ENCODE results near the gene PPP2R1A.

PPP2R1A gene

DNA sequence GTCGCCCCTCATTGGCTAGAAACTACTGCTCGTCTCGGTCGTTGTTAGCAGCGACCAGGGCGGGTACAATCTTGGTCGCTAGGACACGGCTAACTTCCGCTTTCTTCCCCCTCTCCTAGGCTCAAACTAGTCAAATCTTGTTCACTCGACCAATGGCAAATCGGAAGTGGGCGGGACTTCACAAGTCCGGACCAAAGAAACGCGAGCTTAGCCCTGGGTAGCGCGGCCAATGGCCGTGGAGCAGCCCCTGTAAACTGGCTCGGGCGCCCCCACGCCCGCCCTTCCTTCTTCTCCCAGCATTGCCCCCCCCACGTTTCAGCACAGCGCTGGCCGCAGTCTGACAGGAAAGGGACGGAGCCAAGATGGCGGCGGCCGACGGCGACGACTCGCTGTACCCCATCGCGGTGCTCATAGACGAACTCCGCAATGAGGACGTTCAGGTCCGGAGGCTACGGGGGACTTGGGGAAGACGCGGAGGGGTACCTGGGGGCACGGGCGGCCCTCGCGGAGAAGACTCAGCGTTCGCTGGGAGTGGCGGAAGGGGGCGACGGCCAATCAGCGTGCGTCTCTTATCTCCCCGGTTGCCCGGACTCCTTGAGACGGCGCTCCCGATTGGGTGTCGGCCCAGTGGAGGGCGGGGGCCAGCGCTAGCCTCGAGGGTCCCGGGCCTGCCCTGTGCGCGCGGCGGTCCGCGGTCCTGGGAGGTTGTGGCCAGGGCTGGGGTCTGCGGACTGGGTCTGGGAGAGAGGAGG is at the start of gene PPP2R1A:
Gene PPP2R1A (plus strand): TSS at position 318 of the 752 bp plus-strand sequence. CDS start 45 bp downstream, at position 363.
- peak; percentile 98 for DNase-seq (ENCODE audit: low read depth in 2 of 2)

DNA sequence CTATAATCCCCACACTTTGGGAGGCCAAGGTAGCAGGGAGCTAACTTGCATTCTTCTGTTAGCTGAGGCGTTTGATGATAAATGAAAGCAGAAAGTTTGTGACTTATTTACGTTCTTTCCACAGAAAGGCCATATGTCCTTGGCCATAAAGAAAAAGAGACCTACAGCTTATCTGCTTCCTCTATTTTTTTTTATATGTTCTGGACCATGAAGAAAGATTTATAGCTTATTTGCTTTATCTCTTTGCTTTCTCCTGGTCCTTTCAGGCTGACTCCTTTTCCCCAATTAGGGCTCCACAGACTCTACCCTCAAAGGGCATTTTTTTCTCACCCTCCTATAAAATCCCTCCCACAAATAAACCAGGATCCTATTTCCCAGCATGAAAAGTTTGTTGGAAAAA is 48.6 kb upstream of the PPP2R1A start:
- no peak for DNase-seq (ENCODE audit: low read depth in 2 of 2)

DNA sequence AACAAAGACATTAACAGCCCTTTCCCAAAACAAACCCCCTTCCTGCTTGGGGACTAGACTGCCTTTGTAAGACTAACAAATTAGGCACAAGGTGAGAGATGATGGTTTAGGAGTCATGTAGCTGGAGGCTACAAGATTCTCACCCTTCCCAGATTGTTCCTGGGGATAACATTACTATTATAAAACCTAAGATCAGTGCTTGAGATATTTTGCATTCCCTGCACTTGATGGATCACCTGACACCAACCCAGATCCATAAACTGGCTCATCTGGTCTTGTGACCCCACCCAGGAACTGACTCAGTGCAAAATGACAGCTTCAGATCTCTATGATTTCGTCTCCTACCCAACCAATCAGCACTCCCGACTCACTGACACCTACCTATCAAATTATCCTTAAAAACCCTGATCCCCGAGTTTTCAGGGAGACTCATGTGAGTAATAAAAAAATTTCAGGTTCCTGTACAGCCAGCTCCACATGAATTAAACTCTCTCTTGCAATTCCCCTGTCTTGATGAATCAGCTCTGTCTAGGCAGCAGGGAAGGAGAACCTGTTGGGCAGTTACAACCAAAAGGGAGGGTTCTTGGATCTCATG is 47.8 kb upstream of the PPP2R1A start:
- no peak for DNase-seq (ENCODE audit: low read depth in 2 of 2)

DNA sequence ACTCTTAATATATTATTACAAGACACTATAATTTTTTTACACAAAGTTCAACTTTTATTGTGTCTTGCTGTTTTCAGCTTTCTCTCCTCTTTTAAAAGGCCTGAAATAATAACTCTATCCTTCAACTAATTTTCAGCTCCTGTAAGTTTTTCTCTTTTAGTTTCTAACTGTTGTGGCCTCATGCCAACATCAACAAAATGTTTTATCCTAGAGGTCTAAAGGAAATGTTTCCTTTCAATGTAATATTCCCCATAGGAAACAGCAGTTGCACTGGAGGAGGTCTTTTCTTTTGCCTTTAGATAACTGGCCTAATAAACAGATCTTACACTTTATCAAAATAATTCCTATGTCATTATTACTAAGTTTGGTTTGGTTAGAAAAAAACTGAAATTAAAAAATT is 41.6 kb upstream of the PPP2R1A start:
- DNase-seq (ENCODE audit: low read depth in 2 of 2), result no peak

DNA sequence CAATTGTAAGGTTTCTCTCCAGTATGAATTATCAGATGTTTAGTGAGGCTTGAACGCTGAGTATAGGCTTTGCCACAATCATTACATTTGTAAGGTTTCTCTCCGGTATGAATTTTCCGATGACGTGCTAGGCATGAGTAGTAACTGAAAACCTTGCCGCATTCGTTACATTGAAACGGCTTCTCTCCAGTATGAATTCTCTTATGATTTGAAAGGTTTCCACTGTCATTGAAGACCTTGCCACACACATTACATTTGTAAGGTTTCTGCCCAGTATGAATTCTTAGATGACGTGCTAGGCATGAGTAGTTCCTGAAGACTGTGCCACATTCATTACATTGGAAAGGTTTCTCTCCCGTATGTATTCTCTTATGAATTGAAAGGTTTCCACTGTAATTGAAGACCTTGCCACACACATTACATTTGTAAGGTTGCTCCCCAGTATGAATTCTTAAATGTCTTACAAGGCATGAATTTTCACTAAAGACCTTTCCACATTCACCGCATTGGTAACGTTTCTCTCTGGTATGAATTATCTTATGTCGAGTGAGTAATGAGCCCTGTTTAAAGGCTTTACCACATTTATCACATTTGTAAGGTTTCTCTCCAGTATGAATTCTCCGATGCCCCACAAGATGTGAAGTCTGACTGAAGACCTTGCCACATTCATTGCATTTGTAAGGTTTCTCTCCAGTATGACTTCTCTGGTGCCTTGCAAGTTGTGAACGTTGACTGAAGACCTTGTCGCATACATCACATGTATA is 34.1 kb upstream of the PPP2R1A start:
- no peak for DNase-seq (ENCODE audit: low read depth in 2 of 2)

DNA sequence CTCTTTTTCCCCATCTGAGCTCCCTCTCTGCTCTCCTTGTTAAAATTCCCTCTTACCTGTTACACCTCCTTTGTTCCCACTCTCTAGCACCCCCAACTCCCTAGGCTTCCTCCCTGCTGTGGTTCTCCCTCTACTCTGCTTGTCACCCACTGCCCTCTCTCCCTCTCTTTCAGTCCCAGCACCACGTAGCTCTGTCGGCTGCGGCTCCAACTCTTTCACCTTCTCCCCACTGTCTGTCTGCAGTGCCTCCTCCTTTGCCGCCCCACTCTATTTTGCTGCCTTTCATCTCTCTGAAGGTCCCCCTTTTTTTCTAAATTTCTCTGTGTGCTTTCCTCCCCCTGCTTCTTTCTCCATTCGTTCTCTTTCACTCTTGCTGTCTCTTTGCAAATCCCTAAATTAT is 19.5 kb upstream of the PPP2R1A start:
- no peak for DNase-seq (ENCODE audit: low read depth in 2 of 2)

DNA sequence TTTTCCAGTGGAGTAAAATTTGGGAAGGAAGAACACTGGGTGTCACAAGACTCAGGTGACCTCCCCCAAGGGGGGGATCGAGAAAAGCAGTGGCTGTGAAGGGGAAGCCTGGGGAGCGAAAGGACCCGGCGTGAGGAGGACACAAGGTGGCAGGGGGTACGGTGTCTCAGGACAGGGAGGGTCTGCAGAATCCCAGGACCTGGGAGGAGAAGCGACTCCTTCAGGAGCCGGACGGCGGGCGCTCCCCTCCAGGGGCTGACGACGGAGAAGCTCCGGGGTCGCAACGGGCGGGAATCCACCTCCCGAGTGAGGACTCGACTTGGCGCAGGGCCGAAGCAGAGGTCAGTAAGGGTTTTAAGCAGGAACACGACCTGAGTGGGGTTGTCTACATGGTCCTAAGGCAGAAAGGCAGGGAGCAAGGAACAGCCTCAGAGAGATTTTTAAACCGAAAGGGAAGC is 19.0 kb upstream of the PPP2R1A start:
- no peak for DNase-seq (ENCODE audit: low read depth in 2 of 2)

DNA sequence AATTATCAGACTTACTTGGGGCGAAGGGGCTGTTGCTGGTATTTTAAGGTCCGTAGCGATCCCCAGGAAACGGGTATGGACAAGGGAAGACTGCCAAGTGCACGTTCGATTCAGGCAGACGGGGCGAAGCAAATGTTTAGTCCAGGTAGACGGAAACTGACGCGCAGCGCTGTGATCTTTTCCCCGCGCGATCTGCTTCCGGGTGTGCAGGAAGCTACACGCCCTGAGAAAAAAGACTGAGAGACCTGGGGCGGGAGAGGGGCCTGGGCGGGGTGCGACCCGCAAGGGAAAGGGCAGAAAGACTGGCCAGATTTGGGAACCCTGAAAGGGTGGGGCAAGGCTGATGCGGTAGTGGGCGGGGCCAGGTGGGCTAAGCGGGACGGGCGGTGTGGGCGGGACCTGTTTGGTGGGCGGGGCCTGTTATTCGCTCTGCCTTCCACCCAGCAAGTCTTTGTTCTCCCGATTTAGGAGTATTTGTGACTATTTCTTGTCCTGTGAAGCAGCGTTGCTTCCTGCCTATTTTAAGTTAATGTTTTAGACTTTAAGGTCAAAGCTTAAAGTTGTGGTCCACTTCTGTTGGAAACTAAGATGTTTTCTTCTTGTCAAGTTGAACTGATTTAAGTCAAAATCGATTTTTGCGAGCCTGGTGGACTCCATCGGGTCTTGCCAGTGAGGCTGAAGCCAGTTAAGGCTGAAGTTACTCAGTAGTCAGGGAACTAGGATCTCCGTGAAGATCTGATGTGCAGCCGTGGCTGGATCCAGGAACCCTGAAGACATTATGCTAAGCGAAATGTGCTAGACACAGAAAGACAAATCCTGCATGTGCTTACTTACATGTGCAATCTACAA is 18.3 kb upstream of the PPP2R1A start, which contains the start of gene ZNF836:
Gene ZNF836 (minus strand): TSS at position 301 of the 849 bp plus-strand sequence. CDS start 3,549 bp downstream, outside the sequence.
- DNase-seq (ENCODE audit: low read depth in 2 of 2), result peak; percentile 77 to 85

DNA sequence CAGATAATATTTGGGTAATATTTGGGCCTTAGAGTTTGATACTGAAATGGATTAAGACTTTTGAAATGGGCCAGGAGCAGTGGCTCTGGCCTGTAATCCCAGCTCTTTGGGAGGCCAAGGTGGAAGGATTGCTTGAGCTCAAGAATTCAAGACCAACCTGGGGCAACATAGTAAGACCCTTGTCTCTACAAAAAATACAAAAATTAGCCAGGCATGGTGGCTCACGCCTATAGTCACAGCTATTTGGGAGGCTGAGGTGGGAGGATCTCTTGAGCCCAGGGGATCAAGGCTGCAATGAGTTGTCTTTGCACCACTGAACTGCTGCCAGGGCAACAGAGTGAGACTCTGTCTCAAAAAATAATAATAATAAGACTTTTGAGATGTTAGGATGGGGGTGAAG is 17.5 kb upstream of the PPP2R1A start:
- no peak for DNase-seq (ENCODE audit: low read depth in 2 of 2)

DNA sequence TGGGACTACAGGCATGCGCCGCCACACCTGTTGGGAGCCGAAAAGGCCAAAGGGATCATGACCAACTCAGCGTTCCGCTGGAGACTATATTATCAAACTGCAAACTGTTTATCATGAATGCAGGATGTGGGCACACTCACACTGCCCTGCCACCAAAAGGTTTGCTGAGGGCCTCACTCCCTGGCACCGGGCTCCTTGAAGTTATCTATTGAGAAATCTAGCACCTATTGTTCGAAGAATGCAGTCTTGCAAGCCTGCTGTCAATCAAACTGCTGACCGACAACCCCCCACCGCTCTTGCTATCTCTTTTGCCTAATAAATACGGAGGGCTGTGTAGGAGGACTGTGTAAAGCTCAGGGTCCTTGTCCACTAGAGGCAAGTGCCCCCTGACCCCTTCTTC is 13.3 kb upstream of the PPP2R1A start:
- no peak for DNase-seq (ENCODE audit: low read depth in 2 of 2)

DNA sequence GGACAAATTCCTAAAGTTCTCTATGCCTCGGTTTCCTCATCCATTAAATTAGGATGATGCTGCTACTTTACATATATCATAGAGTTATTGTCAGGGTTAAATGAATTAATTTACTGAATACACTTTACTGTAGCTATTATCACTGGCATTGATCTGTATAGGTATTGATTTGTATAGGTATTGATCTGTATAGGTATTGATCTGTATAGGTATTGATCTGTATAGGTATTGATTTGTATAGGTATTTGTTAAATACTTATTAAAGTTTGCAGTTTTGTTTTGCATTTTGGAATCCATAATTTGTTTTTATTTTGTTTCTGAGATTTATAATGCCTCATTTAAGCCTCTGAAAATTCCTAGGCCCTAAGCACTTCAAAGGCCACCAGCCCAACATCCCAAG is 2.4 kb upstream of the PPP2R1A start:
- no peak for DNase-seq (ENCODE audit: low read depth in 2 of 2)

DNA sequence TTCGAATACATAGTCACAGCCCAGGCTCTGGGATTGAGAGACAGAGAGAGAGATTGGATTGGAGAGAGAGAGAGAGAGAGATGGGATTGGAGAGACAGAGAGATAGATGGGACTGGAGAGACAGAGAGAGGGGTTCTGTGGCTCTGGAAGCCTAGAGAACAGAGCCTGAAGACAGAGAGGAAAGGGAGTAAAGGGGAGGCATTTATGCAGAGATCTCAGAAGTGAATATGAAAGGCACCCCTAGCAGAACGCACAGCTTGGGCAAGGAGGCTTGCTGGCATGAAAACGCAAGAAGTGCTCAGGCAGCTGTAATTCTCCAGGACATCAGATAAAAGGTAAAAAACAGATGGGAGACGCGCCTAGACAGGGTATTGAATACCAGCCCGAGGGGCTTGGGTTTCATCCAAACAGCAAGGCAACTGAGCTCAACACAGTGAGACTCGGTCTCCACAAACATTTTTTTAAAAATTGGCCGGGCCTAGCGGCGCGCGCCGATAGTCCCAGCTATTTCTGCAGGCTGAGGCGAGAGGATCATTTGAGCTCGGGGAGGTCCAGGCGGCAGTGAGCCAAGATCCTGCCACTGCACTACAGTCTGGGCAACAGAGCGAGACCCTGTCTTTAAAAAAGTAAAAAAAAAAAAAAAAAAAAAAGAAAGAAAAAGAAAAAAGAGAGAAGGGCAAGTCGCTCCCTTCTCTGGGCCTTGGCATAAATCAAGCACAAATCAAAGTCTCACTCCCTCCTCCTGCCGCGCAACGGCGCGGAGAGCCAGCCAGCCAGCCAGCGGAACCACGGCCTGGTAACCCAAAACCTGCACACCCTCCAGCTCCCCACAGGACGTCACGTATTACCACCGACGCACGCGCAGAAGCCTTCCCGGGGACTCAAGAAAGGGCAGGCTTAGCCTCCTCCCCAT is 774 bp upstream of the PPP2R1A start:
- DNase-seq (ENCODE audit: low read depth in 2 of 2), result no peak

DNA sequence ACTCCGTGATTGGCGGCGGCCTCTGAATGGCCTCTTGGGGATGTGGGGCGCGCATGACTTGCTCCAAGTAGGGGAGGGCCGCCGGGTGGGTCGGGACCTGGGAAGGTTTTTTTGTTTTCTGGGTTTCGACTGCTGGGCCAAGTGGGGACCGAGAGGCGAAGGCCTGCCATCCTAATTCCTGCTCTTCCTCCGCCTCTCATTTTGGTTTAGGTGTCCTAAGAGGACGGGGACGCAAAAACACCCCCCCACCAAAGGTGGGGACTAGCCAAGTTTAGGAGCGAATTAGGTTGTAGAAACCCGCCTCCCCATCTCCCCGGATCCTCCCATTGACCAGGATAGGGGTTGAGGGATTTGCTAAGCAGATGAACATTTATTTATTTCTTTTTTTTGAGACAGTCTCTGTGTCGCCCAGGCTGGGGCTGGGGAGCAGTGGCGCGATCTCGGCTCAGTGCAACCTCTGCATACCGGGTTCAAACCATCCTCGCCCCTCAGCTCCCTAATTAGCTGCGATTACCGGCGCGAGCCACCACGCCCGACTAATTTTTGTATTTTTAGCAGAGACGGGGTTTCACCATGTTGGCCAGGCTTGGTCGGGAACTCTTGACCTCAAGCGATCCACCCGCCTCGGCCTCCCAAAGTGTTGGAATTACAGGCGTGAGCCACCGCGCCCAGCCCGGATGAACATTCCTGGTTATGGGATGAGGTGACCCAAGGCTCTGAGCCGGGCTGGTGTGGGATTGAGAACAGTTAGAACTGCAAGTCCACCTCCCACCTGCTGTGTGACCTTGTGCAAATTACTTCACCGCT is 838 bp downstream of the PPP2R1A start:
- DNase-seq (ENCODE audit: low read depth in 2 of 2), result no peak

DNA sequence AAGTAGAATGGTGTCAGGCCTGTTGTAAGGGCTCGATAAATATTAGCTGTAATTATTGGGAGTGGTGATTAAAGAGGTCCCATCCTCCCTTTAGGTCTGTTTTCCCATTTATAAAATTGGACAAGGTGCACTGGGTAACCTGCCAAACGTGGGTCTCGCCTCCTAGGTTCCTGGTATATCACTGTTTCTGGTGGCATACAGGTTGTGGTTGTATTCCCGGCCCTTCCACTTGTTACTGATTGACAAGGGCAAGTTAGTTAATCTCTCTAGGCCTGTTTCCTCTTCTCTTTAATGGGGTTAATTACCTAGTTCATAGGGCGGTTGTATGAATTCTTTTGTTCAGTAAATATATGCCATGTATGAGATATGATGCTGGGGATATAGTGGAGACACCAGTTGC is 1.5 kb downstream of the PPP2R1A start:
- DNase-seq (ENCODE audit: low read depth in 2 of 2), result no peak

DNA sequence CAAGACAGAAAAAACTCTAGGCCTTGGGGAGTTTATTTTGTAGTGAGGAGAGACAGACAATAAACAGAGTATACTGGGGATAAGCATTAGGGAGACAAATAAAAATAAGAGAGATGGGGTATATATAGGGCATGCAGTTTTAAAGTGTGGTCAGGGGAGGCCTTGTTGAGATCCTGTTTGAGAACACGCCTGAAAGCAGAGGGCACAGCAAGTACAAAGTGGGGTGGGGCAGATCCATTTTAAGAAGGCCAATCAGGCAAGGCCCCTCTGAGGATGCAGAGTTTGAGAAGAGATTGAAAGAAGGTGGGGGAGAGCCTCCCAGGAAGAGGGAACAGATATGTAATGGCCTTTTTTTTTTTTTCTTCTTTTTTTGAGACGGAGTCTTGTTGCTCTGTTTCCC is 2.1 kb downstream of the PPP2R1A start:
- DNase-seq (ENCODE audit: low read depth in 2 of 2), result no peak

DNA sequence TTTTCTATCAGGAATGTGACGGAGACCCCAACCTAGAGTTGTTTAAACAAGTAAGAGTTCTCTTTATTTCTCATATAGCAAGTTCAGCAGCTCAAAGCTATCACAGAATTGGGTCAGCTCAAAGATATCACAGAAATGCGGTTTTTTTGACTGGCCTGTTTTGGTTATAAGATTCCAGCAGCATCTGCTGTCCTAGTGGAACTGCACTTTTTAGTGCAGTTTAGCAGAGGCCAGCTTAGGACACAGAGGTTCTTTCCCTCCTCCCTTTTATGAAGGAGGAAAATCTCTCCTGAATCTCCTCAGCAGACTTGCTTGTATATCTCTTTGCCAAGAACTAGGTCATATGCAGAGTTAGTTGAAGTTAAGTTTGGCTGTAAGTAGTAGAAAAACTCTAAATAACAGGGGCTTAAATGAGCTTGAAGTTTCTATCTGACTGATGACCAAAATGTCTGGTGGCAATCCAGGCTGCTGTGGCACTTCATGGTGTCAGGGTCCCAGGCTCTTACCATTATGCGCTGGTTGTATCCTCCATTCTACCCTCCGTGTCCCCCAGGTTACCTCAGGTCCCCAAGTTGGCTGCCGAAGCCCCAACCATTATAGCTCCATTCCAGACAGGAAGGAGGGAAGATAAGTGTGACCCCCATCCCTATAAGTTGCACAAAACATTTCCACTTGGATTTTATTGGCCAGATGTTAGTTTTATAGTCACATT is 6.6 kb downstream of the PPP2R1A start:
- DNase-seq (ENCODE audit: low read depth in 2 of 2), result no peak

DNA sequence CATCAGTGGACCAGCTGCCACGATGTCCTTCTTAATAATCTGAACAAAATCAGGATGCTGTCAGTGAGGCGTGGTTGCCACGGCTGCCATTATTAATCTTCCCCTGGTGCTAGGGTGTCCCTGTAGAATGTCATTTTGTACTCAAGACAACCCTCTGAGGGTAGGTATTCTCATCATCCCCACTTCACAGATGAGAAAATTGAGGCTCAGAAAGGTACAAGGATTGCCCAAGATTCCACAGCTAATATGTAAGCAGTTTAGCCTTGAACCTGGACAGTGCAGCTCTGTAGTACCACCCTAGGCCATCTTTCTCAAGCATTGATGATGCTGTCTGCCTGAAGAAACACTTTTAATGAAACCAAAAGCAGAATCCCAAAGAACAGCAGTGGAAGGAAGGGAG is 8.1 kb downstream of the PPP2R1A start:
- no peak for DNase-seq (ENCODE audit: low read depth in 2 of 2)

DNA sequence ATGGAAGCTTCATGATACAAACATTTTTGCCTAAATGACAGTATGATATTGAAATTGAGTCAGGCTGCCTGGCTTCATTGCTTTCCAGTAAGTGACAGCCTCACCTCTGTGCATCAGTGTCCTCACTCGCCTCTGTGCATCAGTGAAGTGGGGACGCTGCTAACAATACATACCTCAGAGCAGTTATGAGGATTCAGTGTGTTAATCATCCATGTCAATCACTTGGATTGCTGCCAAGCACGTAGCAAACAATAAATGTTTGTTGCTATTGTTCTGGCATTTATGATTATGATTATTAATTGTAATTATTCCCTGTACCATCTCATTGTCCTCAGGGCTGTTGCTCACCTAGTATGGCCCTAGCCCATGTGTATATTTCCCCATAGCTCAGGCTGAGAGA is 8.8 kb downstream of the PPP2R1A start:
- no peak for DNase-seq (ENCODE audit: low read depth in 2 of 2)

DNA sequence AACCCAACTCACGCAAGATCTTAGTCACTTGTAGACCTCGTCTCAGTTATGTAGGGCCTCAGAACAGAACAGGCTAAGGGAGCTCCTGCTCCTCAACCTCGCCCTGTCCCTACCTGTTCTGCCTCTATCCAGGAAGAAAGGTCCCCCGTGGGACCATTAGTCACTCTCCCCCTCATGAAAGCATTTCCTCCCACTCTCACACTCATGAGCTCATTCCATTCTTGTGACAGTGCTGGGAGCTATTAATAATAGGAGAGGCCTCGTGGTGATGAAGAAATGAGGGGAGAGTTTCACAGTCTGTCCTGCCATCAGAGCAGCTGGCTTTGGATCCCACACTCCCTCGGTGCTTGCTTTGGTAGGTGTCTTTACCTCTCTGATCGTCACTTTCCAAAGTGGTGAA is 10.2 kb downstream of the PPP2R1A start:
- DNase-seq (ENCODE audit: low read depth in 2 of 2), result no peak

Measured in stimulated activated CD8-positive, alpha-beta memory T cell treated with anti-CD3 and anti-CD28 coated beads, Interleukin-2, amount 100 ng/mL, for 1 hour (primary cell).